Right ventricle myocardium inferior (tissue), 1 donor: Measurements from ENCODE around the gene DPP8. TPM values are rescaled to one million over a fixed set of nuclear protein-coding genes. Genes with fewer than 3 reads are reported as not detected.
A peak's percentile ranks its signal among the peaks of the same experiment; 100 is the strongest.
"Not testable (repeated sequence)": the region's sequence is repeated elsewhere in the genome, so short reads cannot be mapped to it uniquely, and the experiment has no call there.

Source experiments
- ATAC-seq: fragments of 200-7000 bp; cut with Tn5 transposase; one replicate; pipeline ENCODE4 v1.9.1; 2020; ENCODE audit warnings: mild to moderate bottlenecking, moderate library complexity
- DNase-seq: peaks from one replicate; pipeline ENCODE4 v3.0.0; 2021; ENCODE audit errors: missing footprints
- intact Hi-C: fragments of 100-400 bp; cut with DNase I; formaldehyde crosslinking; loops from one replicate; pipeline ENCODE4 v1.11.0; 2022
- total RNA-seq: library from RNA; stranded (reverse); fragmentation: NEBNext Ultra II Directional; extraction: Animal tissue kit (Norgen Biotek cat#: 25700); gene quantifications from one replicate; pipeline ENCODE4 v1.2.1, GENCODE V29; 2021
- donor health status: DM: no; HTN: yes; CAD: no; lungs with severe emphysema.

DPP8 gene
- total RNA-seq, 1 donor from 2014 or later: 35.6 TPM

DNA sequence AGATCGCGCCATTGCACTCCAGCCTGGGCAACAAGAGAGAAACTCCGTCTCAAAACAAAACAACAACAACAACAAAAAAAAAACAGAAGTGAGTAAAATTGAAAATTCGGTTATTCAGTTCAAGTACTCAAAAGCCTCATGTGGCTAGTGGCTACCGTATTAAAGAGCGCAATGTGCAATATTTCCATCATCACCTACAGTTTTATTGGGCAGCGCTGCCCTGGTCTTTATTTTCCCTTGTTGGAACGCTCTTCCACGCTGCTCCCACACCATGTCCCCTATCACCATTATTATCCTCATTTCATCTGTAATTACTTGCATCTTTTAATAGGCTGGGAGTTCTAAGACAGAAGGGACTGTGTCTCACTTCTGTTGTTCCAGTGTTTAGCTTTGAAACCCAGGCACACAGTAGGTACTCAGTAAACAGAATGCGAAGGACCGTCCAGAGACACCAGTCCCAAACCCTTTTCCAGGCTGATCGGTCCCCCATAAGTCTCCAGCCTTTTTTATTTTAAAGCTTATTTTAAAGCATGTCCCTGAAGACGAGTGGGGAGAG, 12.4 kb upstream of the DPP8 start:
- no peak for DNase-seq
- peak; percentile 23 for ATAC-seq
- intact Hi-C loops: no loop called here

DNA sequence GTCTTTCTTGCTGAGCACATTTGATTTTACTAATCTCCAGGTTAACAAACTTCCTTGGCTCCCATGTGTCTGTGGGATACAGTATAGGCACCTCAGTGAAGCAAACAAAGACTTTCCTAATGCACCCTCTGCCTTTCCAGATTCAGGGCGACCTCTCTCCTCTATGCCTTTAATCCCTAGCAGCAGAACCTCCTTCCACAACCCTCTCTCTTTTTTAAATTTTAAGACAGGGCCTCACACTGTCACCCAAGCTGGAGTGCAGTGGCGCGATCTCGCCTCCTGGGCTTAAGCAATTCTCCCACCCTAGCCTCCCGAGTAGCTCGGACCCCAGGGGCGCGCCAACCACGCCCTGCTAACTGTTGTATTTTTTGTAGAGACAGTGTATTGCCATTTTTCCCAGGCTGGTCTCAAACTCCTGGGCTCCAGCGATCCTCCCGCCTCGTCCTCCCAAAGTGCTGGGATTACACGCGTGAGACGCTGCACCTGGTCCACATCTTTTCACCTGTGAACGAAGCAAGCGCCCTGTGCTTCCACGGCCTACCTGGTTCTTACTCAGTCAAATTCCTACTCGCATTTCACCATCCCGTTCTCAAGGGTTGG, 11.1 kb upstream of the DPP8 start:
- intact Hi-C loops: no loop called here
- ATAC-seq (no peak), DNase-seq (no peak)

DNA sequence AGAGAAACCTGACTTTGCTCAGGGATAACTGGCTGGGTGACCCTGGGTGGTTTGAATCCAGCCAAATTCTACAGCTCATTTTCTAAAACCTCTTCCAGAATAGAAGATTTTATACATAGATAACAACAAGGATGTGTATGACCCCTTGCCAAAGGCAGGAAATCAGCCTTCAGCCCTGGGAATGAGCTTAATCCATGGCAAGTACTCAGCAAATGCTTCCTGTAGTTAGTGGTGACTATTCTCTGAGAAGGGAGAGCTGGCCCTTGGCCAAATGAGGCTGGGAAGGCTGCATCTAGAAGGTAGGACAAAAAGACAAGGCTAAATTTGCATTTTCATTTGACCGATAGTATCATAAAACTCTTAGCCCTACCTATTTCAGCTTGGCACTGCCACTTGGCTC, 8.1 kb upstream of the DPP8 start:
- ATAC-seq: no peak
- intact Hi-C loops: no loop called here
- no peak for DNase-seq

DNA sequence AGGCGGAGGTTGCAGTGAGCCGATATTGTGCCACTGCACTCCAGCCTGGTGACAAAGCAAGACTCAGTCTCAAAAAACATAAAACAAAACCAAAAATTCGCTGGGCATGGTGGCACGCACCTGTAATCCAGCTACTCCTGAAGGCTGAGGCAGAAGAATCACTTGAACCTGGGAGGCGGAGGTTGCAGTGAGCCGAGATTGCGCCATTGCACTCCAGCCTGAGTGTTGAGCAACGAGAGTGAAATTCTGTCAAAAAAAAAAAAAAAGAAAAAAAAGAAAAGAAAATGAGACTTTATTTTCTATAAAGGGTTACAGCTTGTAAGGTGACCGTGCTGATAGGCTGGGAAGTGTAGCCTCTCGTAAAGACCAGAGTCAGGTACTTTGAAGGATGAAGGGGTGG, 6.7 kb upstream of the DPP8 start:
- DNase-seq (no peak), ATAC-seq (no peak)
- intact Hi-C loops: no loop called here

DNA sequence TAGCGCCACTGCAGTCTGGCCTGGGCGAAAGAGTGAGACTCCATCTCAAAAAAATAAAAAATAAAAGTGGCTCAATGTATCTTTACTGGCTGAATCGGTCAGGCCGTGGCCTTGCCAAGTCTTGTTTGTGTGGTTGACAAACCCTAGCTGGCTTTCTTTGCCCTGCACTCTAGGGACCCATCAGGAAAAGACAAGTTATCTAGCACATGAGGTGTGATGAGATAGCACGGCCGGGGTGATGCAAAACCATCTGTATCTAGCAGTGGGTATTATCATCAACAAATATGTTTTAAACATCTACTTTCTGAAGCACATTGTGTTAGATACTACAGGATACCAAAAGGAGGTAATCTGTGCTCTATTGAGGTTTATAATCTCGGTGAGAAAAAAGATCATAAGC, 3.9 kb upstream of the DPP8 start:
- ATAC-seq (no peak), DNase-seq (no peak)
- intact Hi-C loops: no loop called here

DNA sequence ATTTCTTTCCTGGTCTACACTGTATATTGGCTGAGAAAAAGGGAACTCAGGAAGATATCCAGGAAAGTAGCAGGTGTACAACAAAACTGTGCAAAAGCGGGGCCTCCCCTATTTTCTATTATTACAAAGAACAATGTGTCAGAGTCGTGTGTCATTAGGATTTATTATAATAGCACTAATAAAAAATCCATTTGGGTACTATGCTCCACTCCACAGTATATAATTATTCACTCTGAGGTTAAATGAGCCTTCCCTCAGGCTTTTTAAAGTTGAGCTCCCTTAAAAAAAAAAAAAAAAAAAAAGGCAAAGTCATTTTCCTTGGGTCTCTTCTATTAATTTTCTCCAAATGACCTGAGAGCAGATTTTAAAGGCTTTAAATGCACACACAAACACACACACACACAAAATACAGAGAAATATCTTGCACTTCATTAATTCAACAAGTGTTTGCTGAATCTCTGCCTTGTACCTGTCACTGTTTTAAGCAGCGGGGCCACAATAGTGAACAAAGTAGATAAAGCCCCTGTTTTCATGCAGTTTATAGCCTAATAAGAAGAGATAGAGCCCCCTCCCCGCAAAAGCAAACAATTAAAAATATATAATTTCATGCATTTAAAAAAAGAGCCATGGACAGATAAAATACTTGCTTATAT, 1.3 kb upstream of the DPP8 start:
- ATAC-seq (no peak), DNase-seq (no peak)
- intact Hi-C loops: no loop called here

DNA sequence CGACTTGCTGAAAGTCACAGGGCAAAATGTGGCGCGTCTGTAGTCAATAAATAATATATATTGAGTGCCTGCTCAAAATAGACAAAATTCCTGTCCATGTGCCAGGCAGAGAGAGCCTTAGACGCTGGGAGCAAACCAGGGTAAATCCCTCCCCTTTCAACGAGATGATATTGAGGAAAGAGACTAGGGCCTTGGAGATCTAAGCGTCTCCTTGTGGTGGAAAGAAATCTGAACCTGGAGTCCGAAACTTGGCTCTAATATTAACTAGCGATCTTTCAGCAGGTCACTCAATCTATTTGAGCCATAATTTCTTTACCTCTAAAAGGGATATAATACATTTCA, 348 bp upstream of the DPP8 start:
- intact Hi-C loops: no loop called here
- DNase-seq (no peak), ATAC-seq (no peak)

DNA sequence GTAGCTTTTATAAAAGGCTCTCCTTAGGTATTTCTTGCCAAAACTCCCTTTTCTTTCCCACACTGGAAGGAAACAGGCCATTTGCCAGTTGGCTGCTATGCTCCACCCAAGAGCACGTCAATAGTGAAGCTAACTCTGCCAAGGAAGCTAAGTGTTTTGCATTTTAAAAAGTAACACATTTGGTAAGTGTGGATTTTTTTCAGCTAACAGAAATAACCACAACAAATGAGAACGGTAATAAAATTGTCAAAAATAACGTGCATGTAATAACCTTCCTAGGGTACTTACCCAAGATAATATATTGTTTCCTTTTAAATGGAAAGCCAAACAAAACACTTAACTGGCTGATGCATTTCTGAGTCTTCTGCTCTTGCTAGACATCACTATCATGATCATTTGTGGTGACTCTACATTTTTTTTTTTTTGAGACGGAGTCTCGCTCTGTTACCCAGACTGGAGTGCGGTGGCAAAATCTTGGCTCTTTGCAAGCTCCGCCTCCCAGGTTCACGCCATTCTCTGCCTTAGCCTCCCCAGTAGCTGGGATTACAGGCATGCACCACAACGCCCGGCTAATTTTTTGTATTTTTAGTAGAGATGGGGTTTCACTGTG, 4.6 kb downstream of the DPP8 start:
- ATAC-seq (peak; percentile 57), DNase-seq (no peak)
- intact Hi-C loops: no loop called here

DNA sequence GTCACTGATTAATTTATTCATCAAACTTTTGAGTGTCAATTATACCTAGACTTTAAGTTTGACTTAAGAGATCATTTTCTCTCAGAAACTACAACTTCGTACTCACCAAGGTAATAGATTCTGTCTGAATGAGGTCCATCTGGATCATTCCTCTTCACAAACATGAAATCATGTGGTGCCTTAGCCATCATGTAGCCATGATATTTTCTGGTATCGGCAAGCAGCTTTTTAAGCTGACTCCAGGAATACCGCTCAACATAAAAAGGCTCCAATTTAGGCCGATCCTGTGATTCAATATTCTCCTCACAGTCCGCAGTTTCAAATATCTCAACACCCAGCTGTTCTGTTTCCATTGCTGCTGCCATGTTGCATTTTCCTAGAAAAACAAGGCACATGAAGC, 5.3 kb downstream of the DPP8 start:
- DNase-seq (no peak), ATAC-seq (peak; percentile 6)
- intact Hi-C loops: no loop called here

DNA sequence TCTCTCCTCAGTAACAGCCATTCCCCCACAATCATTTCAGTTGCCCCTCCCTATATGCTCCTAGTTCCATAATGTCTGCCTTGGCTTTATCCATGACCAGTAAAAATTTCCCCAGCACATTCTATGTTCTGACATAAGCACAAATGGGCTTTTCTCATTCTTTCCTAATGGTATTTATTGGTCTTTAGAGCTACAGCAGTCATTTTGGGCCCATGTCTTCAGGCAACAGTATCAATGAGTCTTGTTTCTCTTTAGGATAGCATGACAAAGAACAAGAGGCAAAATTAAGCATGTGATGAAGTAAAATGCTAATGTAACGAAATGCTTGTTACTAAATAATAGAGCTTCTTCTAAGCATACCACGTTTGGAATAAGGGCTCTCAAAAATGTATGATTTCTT, 8.2 kb downstream of the DPP8 start:
- intact Hi-C loops: no loop called here
- DNase-seq (no peak), ATAC-seq (no peak)

DNA sequence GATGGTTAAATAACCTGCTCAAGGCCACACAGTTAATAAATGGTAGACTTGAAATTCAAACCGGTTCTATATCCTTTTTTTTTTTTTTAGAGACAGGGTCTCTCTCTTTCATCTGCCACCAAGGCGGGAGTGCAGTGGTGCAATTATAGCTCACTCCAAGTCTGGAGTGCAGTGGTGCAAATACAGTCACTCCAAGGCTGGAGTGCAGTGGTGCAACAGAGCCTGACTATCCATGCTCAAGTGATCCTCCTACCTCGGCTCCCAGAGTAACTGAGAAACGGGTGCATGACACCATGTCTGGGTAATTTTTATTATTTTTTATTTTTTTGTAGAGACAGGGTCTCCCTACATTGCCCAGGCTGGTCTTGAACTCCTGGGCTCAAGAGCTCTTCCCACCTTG, 23.4 kb downstream of the DPP8 start:
- ATAC-seq (no peak), DNase-seq (no peak)
- intact Hi-C loops: no loop called here

DNA sequence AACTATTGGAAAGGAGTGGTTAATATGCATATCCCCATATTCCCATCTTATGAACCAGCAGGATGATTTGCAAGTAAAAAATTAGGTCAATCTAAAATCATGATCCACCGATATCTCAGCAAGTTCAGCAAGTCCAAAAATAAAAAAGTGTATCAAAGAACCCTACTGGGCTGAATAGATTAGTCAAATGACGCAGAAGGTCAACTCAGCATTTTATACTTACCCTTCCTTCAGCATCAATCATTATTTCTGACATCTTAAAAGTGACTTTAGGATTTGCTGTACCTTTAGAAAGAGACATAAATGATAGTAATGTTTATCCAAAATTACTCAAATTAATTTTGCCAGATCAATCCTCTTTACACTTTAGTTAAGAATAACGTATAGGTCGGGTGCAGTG, 32.6 kb downstream of the DPP8 start:
- DNase-seq: no peak
- intact Hi-C loops: no loop called here

DNA sequence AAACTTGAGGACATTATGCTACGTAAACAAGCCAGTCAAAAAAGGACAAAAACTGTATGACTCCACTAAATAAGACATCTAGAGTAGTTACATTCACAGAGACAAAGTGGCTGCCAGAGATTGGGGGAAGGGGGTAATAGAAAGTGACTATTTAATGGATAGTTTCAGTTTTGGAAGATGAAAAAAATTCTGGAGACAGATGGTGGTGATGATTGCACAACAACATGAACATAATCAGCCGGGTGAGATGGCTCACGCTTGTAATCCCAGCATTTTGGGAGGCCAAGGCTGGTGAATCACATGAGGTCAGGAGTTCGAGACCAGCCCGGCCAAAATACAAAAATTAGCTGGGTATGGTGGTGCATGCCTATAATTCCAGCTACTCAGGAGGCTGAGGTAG, 40.6 kb downstream of the DPP8 start:
- ATAC-seq (no peak), DNase-seq (no peak)
- intact Hi-C loops: no loop called here

More for the DNA sequence above, 32.6 kb downstream of the DPP8 start:
- ATAC-seq: no peak

DNA sequence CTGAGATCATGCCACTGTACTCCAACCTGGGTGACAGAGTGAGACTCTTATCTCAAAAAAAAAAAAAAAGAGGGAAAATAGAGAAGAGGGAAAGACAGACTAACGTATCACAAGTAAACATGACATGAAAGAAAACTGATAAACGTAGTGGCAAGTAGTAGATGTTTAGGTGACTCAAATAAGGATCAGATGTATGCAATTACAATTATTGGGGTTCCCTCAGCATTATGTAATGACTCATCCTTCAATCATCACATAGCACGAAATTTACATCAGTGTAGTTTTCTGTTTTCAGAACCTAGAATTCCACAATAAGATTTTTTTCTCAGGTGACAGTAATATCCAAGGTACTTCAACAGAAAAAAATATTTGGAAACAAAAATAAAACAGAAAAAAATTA, 46.6 kb downstream of the DPP8 start:
- no peak for DNase-seq
- intact Hi-C loops: no loop called here
- ATAC-seq: no peak

DNA sequence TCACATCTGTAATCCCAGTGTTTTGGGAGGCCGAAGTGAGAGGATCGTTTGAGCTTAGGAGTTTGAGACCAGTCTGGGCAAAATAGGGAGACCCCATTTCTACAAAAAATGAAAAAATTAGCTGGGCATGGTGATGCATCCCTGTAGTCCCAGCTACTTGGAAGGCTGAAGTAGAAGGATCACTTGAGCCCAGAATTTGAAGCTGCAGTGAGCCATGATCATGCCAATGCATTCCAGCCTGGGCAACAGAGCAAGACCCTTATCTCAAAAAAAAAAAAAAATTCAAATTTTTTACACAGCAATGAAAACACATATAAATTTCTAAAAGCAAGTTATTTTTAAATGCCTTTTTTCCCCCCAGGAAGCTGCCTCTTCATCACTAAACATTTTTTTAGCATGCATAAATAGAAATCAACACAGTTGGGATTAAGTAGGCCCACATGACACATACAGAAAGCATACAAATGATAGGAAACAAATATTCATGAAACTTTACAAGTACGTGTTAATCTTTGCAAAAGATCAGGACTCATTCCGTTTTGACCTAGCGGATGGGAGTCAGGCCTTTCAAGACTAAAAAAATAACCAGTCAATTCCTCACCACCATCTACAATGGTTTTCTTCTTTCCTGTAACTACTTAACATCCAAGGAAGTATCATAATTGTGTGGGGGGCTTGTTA, 49.1 kb downstream of the DPP8 start:
- ATAC-seq (no peak), DNase-seq (no peak)
- intact Hi-C loops: no loop called here

DNA sequence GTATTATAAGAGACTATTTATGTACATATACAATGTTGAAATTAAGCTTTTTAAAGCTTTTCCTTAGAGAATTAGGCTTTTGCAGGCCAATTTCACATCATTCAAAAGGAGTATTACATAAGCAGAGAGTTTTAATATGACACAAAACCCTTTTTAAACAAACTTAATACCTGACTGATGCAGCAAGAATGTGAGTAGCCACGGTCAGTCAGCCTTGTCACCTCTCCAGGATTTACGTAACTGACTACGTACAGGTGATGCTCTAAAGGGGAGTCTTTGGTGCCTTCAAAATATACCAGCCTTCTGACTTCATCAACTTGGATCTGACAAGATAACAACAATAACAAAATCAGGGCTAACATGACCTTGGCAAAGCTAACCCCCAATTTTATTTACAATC, 50.6 kb downstream of the DPP8 start:
- DNase-seq: no peak
- intact Hi-C loops: no loop called here

DNA sequence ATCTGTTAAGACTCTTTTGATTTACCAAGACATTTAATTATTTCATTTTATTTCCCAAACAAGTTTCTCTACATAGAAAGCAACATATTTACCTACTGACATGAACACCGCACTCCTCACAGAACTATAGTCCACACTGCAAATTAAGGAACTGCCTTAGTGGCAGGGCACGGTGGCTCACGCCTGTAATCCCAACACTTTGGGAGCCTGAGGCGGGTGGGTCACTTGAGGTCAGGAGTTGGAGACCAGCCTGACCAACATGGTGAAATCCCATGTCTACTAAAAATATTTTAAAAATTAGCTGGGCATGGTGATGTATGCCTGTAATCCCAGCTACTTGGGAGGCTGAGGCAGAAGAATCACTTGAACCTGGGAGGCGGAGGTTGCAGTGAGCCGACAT, 54.4 kb downstream of the DPP8 start:
- ATAC-seq, DNase-seq, intact Hi-C loops: not testable (repeated sequence)

More for the DNA sequence above, 50.6 kb downstream of the DPP8 start:
- ATAC-seq: no peak

DNA sequence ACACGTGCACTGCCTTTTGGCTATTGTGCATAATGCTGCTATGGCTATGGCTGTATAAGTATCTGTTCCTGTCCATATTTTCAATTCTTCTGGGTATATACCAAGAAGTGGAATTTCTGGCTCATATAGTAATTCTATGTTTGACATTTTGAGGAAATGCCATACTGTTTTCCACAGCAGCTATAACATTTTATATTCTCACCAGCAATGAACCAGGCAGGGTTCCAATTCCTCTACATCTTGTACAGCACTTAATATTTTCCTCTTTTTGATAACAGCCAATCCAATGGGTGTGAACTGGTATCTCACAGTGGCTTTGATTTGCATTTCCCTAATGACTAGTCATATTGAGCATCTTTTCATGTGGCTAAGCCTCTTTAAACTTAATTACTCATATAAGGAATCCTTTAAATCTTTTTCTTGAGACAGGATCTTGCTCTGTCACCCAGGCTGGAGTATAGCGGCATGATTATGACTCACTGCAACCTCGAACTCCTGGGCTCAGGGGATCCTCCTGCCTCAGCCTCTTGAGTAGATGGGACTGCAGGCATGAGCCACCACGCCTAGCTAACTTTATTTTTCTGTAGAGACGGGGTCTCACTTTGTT, 56.6 kb downstream of the DPP8 start:
- intact Hi-C loops: no loop called here
- DNase-seq (no peak), ATAC-seq (no peak)

DNA sequence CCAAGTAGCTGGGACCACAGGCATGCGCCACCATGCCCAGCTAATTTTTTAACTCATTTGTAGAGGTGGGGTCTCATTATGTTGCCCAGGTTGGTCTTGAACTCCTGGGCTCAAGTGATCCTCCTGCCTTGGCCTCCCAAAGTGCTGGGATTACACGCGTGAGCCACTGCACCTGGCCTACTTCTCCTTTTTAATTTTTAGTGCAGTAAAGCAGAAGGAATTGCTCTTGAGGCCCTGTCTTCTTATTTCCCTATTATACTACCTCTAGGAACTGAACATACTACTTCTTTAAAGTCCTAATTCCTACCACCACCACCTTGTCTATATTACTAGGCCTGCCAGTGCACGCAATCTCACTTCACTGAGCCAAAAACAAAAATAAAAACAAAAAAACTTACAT, 62.2 kb downstream of the DPP8 start:
- ATAC-seq, intact Hi-C loops, DNase-seq: not testable (repeated sequence)
